Smooth muscle cell (in vitro differentiated cells): ENCODE results near the gene SH3BGRL3. TPM values are rescaled to one million over a fixed set of nuclear protein-coding genes. Genes with fewer than 3 reads are reported as not detected.

ENCODE experiments used
- DNase-seq: peaks from one replicate; lab custom pipeline; 2025; ENCODE audit not compliant: unreplicated experiment; lab: John Stamatoyannopoulos, UW
- H2AFZ ChIP-seq: fragments of 200-600 bp; sonication (generic); 2 replicates; pipeline ENCODE4 v1.6.0; 2016; ENCODE audit warnings: antibody characterized with exemption, low read depth, mild to moderate bottlenecking
- H3F3A ChIP-seq: fragments of 200-600 bp; sonication (generic); 2 replicates; pipeline ENCODE4 v1.6.0; 2017; ENCODE audit warnings: antibody characterized with exemption, low read depth
- H3K27ac ChIP-seq: fragments of 200-600 bp; sonication (generic); 2 replicates; pipeline ENCODE4 v1.5.1; 2016; ENCODE audit warnings: low read depth, mild to moderate bottlenecking
- H3K27me3 ChIP-seq: fragments of 200-600 bp; sonication (generic); 2 replicates; pipeline ENCODE4 v1.6.1; 2016; ENCODE audit warnings: low read depth, mild to moderate bottlenecking
- H3K36me3 ChIP-seq: fragments of 200-600 bp; sonication (generic); 2 replicates; pipeline ENCODE4 v1.5.1; 2016; ENCODE audit warnings: low read depth
- H3K4me1 ChIP-seq: fragments of 200-600 bp; sonication (generic); 2 replicates; pipeline ENCODE4 v1.5.1; 2016; ENCODE audit warnings: low read depth
- H3K4me2 ChIP-seq: fragments of 200-600 bp; sonication (generic); 2 replicates; pipeline ENCODE4 v1.6.0; 2016; ENCODE audit warnings: mild to moderate bottlenecking
- H3K4me3 ChIP-seq: fragments of 200-600 bp; sonication (generic); 2 replicates; pipeline ENCODE4 v1.5.1; 2016; ENCODE audit warnings: mild to moderate bottlenecking
- H3K79me2 ChIP-seq: fragments of 200-600 bp; sonication (generic); 2 replicates; pipeline ENCODE4 v1.6.0; 2016; ENCODE audit warnings: low read depth, mild to moderate bottlenecking
- H3K9ac ChIP-seq: fragments of 200-600 bp; sonication (generic); 2 replicates; pipeline ENCODE4 v1.6.0; 2016; ENCODE audit warnings: low read depth
- H3K9me3 ChIP-seq: fragments of 200-600 bp; sonication (generic); replicated peaks from 2 replicates; pipeline ENCODE4 v1.5.1; 2016; ENCODE audit warnings: low read depth
- H4K20me1 ChIP-seq: fragments of 200-600 bp; sonication (generic); 2 replicates; pipeline ENCODE4 v1.6.0; 2016; ENCODE audit warnings: low read depth
- CTCF ChIP-seq: fragments of 200-600 bp; sonication (generic); IDR thresholded peaks from 2 replicates; pipeline ENCODE4 v1.5.1; 2017; ENCODE audit warnings: borderline replicate concordance, mild to moderate bottlenecking, antibody characterized with exemption; ENCODE audit not compliant: insufficient read depth, poor library complexity, severe bottlenecking
- WGBS: methylation state at CpG from one replicate; pipeline ENCODE4 v1.1.7; 2016; ENCODE audit warnings: low lambda C conversion rate; 5-methylcytosine and 5-hydroxymethylcytosine counted together
- polyA plus RNA-seq: library from polyadenylated mRNA; unstranded; fragments of >200 nt; fragmentation: Nextera tagmentation; extraction: Ambion mirVana; gene quantifications from 2 replicates; pipeline ENCODE4 v1.2.1, GENCODE V29; 2016
- total RNA-seq: library from RNA; depleted of rRNA; stranded (reverse); fragments of >200 nt; gene quantifications from 2 replicates; pipeline ENCODE4 v1.2.3, GENCODE V29; 2014

SH3BGRL3 gene
- total and polyA plus RNA-seq, 2 experiments from 2014 or later = 241 to 1,367 TPM

GRCh38 chr1:26259005-26259404 lies 20.9 kb upstream of the SH3BGRL3 start:
- Histone ChIP-seq H3F3A (no peaks in the 10 kb centered on the region), H3K4me2 (no peak overlapping the region), H3K79me2 (no peaks in the 10 kb centered on the region), H3K36me3 (no peaks in the 10 kb centered on the region), H2AFZ (no peak overlapping the region), H3K4me1 (no peaks in the 10 kb centered on the region), H4K20me1 (no peaks in the 10 kb centered on the region), H3K27ac (no peak overlapping the region), H3K9me3 (no peaks in the 10 kb centered on the region), H3K27me3 (no peaks in the 10 kb centered on the region), H3K4me3 (no peak overlapping the region), H3K9ac (no peak overlapping the region)
- no peak for TF ChIP-seq CTCF
- 94% methylated on average over 2 of the region's 2 CpGs for WGBS
- no peak for DNase-seq

- no peak overlapping the region for H3K4me2 ChIP-seq
- H3K9me3 ChIP-seq = no peaks in the 10 kb centered on the region
- WGBS = 100% methylated on average over 5 of the region's 5 CpGs
- no peaks in the 10 kb centered on the region for H3K79me2 ChIP-seq
- no peak overlapping the region for H3K4me3 ChIP-seq
- H3K27ac ChIP-seq = no peak overlapping the region
- no peak for TF ChIP-seq CTCF
- H3K36me3 ChIP-seq = no peaks in the 10 kb centered on the region
- H2AFZ ChIP-seq = no peak overlapping the region
- no peak for DNase-seq
- no peak overlapping the region for H3K9ac ChIP-seq
- no peaks in the 10 kb centered on the region for H3K4me1 ChIP-seq
- H3F3A ChIP-seq = no peaks in the 10 kb centered on the region
- no peaks in the 10 kb centered on the region for H3K27me3 ChIP-seq
- H4K20me1 ChIP-seq = no peaks in the 10 kb centered on the region
Measured at GRCh38 chr1:26259578-26259977, 20.3 kb upstream of the SH3BGRL3 start.

- H3K27ac ChIP-seq = no peak overlapping the region
- no peak overlapping the region for H2AFZ ChIP-seq
- H3F3A ChIP-seq = no peaks in the 10 kb centered on the region
- no peak for DNase-seq
- no peak for TF ChIP-seq CTCF
- H3K9ac ChIP-seq = no peak overlapping the region
- 94% methylated on average over 5 of the region's 5 CpGs for WGBS
- H3K4me3 ChIP-seq = no peak overlapping the region
- no peaks in the 10 kb centered on the region for H3K4me1 ChIP-seq
- H3K79me2 ChIP-seq = no peaks in the 10 kb centered on the region
- no peaks in the 10 kb centered on the region for H3K9me3 ChIP-seq
- no peaks in the 10 kb centered on the region for H3K27me3 ChIP-seq
- H3K36me3 ChIP-seq = no peaks in the 10 kb centered on the region
- H4K20me1 ChIP-seq = no peaks in the 10 kb centered on the region
- no peak overlapping the region for H3K4me2 ChIP-seq
Measured at GRCh38 chr1:26263212-26263611, 16.7 kb upstream of the SH3BGRL3 start.

GRCh38 chr1:26265405-26265804 lies 14.5 kb upstream of the SH3BGRL3 start:
- no peaks in the 10 kb centered on the region for H3K4me1 ChIP-seq
- H3K4me2 ChIP-seq = no peak overlapping the region
- no peak overlapping the region for H3K9ac ChIP-seq
- H4K20me1 ChIP-seq = no peaks in the 10 kb centered on the region
- no peak overlapping the region for H2AFZ ChIP-seq
- no peak overlapping the region for H3K27ac ChIP-seq
- H3K4me3 ChIP-seq = no peak overlapping the region
- no peaks in the 10 kb centered on the region for H3K36me3 ChIP-seq
- 100% methylated on average over 1 of the region's 1 CpG for WGBS
- no peak for TF ChIP-seq CTCF
- H3K79me2 ChIP-seq = no peaks in the 10 kb centered on the region
- no peaks in the 10 kb centered on the region for H3K9me3 ChIP-seq
- no peak for DNase-seq
- H3F3A ChIP-seq = no peaks in the 10 kb centered on the region
- H3K27me3 ChIP-seq = no peaks in the 10 kb centered on the region
